ENCODE data around the gene MYO1B. TPM values are rescaled to one million over a fixed set of nuclear protein-coding genes. Genes with fewer than 3 reads are reported as not detected.

MYO1B gene
- total and polyA plus RNA-seq, 2 of the 8 experiments (the other 6 are each of a cell fraction or from before 2014, with no cell fraction given): 15.5 to 61.2 TPM

DNA sequence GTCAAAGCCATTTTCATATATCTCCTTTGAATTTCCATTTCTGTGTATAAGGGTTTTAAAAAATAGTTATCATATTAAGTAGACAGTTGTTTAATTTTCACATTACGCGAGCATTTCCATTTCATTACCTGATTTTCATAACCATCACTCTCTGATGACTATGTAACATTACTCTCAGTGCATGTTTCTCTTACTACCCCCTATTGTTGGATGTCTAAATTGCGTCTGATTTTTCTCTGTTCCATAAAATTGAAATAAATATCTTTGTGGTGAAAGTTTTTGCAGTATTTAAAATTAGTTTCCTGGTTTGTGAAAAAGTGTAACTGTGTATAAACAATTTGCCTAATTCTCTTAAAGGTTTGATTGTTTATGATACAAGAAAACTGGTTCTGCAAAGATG, 123.8 kb downstream of the MYO1B start:
- H3K23ac ChIP-seq (ENCODE audit: insufficient read length): no peak overlapping the region
- no peak overlapping the region for H3K9ac ChIP-seq (replicated peaks in 1 of 4; ENCODE audit: extremely low read depth in 1 of 4, low read depth in 3 of 4, low read length in 3 of 4)
- H3K56ac ChIP-seq (replicated peaks; ENCODE audit: insufficient read length, low read depth, low read length): no peak overlapping the region
- no peak overlapping the region for H3K14ac ChIP-seq (ENCODE audit: insufficient read length)
- H3K79me1 ChIP-seq (ENCODE audit: low read depth, low read length): no peaks in the 10 kb centered on the region
- POLR2A ChIA-PET (ENCODE audit: partially characterized antibody): no interaction called here
- CTCF ChIA-PET (ENCODE audit: partially characterized antibody): interaction anchor here (1.0 to 1.8 kb wide), 4 partner anchors 11 to 57 kb away, joined by 3 to 5 read pairs (median 4); no protein-coding TSS in a partner anchor
- H3K4me1 ChIP-seq (replicated peaks in 1 of 4; ENCODE audit: control insufficient read depth in 3 of 4, insufficient read depth in 4 of 4, low read length in 3 of 4): no peaks in the 10 kb centered on the region
- no peak overlapping the region for H3K4me2 ChIP-seq (ENCODE audit: insufficient read depth in 1 of 2, low read depth in 2 of 2, low read length in 2 of 2)
- no peaks in the 10 kb centered on the region for H3K27me3 ChIP-seq (replicated peaks in 1 of 4; ENCODE audit: control insufficient read depth in 3 of 4, extremely low read depth in 1 of 4, insufficient read depth in 3 of 4, low read length in 3 of 4)
- H2BK12ac ChIP-seq (ENCODE audit: low read depth, low read length): no peak overlapping the region
- no peak overlapping the region for H2BK15ac ChIP-seq (ENCODE audit: low read length)
- H2BK5ac ChIP-seq (ENCODE audit: low read depth, low read length): no peak overlapping the region
- H3K4ac ChIP-seq (replicated peaks; ENCODE audit: insufficient read length, low read depth, low read length): no peak overlapping the region
- H4K20me1 ChIP-seq (replicated peaks in 1 of 2; ENCODE audit: control insufficient read depth in 1 of 2, insufficient read depth in 2 of 2, low read length in 2 of 2): no peaks in the 10 kb centered on the region
- H3K79me2 ChIP-seq (ENCODE audit: control insufficient read depth in 1 of 2, insufficient read depth in 2 of 2, low read length in 2 of 2): no peaks in the 10 kb centered on the region
- no peak overlapping the region for H2BK120ac ChIP-seq (replicated peaks; ENCODE audit: low read depth, low read length)
- H3K9me3 ChIP-seq (ENCODE audit: insufficient read depth in 2 of 2, low read depth in 1 of 2, low read length in 1 of 2): no peaks in the 10 kb centered on the region
- no peaks in the 10 kb centered on the region; the same call in 1 of the 2 replicates for H3K23me2 ChIP-seq (ENCODE audit: low read depth, low read length)
- no peak overlapping the region for H2AFZ ChIP-seq (ENCODE audit: low read length)
- 83% methylated on average over 3 of the region's 3 CpGs; no CpG with 5 or more reads in 1 of the 2 experiments for WGBS, 2 experiments (ENCODE audit: extremely low coverage in 1 of 2, insufficient coverage in 1 of 2, insufficient read length in 1 of 2, insufficient replicate concordance in 2 of 2, low coverage in 1 of 2, low lambda C conversion rate in 2 of 2, missing lambda C conversion rate in 1 of 2)
- no peak overlapping the region for H4K91ac ChIP-seq (replicated peaks; ENCODE audit: insufficient read length, low read length)
- DNase-seq (ENCODE audit: low read depth in 1 of 2, low spot score in 2 of 2) (no peak), FAIRE-seq (no peak)
- no peak overlapping the region for H2BK20ac ChIP-seq (ENCODE audit: low read length)
- no peak for TF ChIP-seq SP2 (IDR thresholded peaks at IDR 0.05; ENCODE audit: low read length)
- TF ChIP-seq, protein P1, sequence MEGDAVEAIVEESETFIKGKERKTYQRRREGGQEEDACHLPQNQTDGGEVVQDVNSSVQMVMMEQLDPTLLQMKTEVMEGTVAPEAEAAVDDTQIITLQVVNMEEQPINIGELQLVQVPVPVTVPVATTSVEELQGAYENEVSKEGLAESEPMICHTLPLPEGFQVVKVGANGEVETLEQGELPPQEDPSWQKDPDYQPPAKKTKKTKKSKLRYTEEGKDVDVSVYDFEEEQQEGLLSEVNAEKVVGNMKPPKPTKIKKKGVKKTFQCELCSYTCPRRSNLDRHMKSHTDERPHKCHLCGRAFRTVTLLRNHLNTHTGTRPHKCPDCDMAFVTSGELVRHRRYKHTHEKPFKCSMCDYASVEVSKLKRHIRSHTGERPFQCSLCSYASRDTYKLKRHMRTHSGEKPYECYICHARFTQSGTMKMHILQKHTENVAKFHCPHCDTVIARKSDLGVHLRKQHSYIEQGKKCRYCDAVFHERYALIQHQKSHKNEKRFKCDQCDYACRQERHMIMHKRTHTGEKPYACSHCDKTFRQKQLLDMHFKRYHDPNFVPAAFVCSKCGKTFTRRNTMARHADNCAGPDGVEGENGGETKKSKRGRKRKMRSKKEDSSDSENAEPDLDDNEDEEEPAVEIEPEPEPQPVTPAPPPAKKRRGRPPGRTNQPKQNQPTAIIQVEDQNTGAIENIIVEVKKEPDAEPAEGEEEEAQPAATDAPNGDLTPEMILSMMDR (IDR thresholded peaks at IDR 0.05; ENCODE audit: control extremely low read depth in 1 of 3, insufficient read depth in 1 of 3, low read depth in 1 of 3, low read length in 3 of 3): peak in 1 of 3 experiments; percentile 14; a peak in 1 of 4 replicates
- TF ChIP-seq RAD21 (IDR thresholded peaks at IDR 0.05 in 1 of 2, conservative IDR thresholded peaks at IDR 0.05 in 1 of 2; ENCODE audit: low read depth in 2 of 2, low read length in 2 of 2): 0 out of 4 replicates have a peak, but pooled peaks of 1 of the 2 experiments have one; percentile 8
- H3K4me3 ChIP-seq (ENCODE audit: extremely low read depth in 1 of 4, insufficient read depth in 2 of 4, low read depth in 3 of 4, low read length in 4 of 4): no peak overlapping the region
- no peak overlapping the region for H3K27ac ChIP-seq (ENCODE audit: low read depth, low read length)
- H3K18ac ChIP-seq (ENCODE audit: extremely low read depth, low read length): no peak overlapping the region
- no peak overlapping the region for H4K5ac ChIP-seq (ENCODE audit: insufficient read length, low read depth, low read length)
- peaks cover 0 to 10% (median 5%) of the 10 kb centered on the region in 4 experiments; a peak in 6 of 8 replicates for H3K36me3 ChIP-seq (ENCODE audit: control insufficient read depth in 2 of 4, insufficient read depth in 4 of 4, low read length in 3 of 4)
- H2AK5ac ChIP-seq (ENCODE audit: low read depth, low read length): no peak overlapping the region
- no peak overlapping the region for H4K8ac ChIP-seq (ENCODE audit: extremely low read depth, insufficient read depth, low read length)

All from H1 (cell line).